A549 (cell line): Measurements from ENCODE around the gene REELD1. TPM values are rescaled to one million over a fixed set of nuclear protein-coding genes. Genes with fewer than 3 reads are reported as not detected.

Experiments used
- ATAC-seq, 2 experiments: fragments of 200-7000 bp in 1 of 2; fragments of >200 bp in 1 of 2; cut with Nextera tagmentation in 1 of 2; cut with Tn5 transposase in 1 of 2; 3 replicates each; pipeline versions ENCODE4 v1.8.0 to v1.9.1; 2018 to 2020; ENCODE audit warnings: mild to moderate bottlenecking in 1 of 2, moderate library complexity in 1 of 2
- CTCF ChIA-PET: fragments of 300-600 bp; sonication (Branson Sonifier 250); formaldehyde crosslinking; extraction: SDS; loops from one replicate; lab custom pipeline; 2021; ENCODE audit warnings: antibody characterized with exemption, inconsistent platforms; lab: Yijun Ruan, JAX
- POLR2A ChIA-PET: fragments of 350-600 bp; formaldehyde crosslinking; extraction: SDS; loops from one replicate; lab custom pipeline; 2021; ENCODE audit warnings: antibody characterized with exemption, inconsistent platforms; lab: Yijun Ruan, JAX
- DNase-seq, 2 experiments: peaks; one replicate each; pipeline versions ENCODE4 v3.0.0 to v3.0.0-alpha.2; 2011 to 2016; ENCODE audit warnings: low read depth in 1 of 2, low spot score in 1 of 2
- FAIRE-seq: peaks from 2 replicates; lab custom pipeline; 2011; peaks lifted over from hg19 to GRCh38; lab: Jason Lieb, UNC
- H3K27ac ChIP-seq, 2 experiments: fragments of >200 bp; sonication (Bioruptor Twin); formaldehyde crosslinking; 3 replicates each; pipeline ENCODE4 v1.5.1; 2016 to 2017
- H3K4me1 ChIP-seq: fragments of >200 bp; sonication (Bioruptor Twin); formaldehyde crosslinking; 3 replicates; pipeline ENCODE4 v1.6.1; 2016
- H3K4me2 ChIP-seq: fragments of >200 bp; sonication (Bioruptor Twin); formaldehyde crosslinking; 3 replicates; pipeline ENCODE4 v1.6.1; 2016
- H3K4me3 ChIP-seq: fragments of >200 bp; sonication (Bioruptor Twin); formaldehyde crosslinking; 3 replicates; pipeline ENCODE4 v1.5.1; 2016
- H3K9me3 ChIP-seq: fragments of >200 bp; sonication (Bioruptor Twin); formaldehyde crosslinking; 3 replicates; pipeline ENCODE4 v1.6.1; 2016
- ATOH8 ChIP-seq: fragments of 250-450 bp; sonication (Bioruptor Pico); IDR thresholded peaks from 2 replicates; pipeline ENCODE4 v1.5.0; 2020; ENCODE audit warnings: low read depth, mild to moderate bottlenecking, moderate library complexity
- BHLHE40 ChIP-seq: IDR thresholded peaks from 2 replicates; pipeline ENCODE4 v1.6.1; 2012; ENCODE audit warnings: low read depth, low read length, inconsistent platforms
- CBX8 ChIP-seq: fragments of 200-600 bp; sonication (generic); IDR thresholded peaks from 2 replicates; pipeline ENCODE4 v1.6.1; 2016
- EP300 ChIP-seq, 2 experiments: fragments of >200 bp; sonication (Bioruptor Twin); formaldehyde crosslinking; IDR thresholded peaks; 2 replicates in 1 of 2; 3 replicates in 1 of 2; pipeline ENCODE4 v1.6.1; 2016 to 2017
- FOSB ChIP-seq: fragments of 250-450 bp; sonication (Bioruptor Pico); IDR thresholded peaks from 2 replicates; pipeline ENCODE4 v1.5.0; 2020; ENCODE audit warnings: mild to moderate bottlenecking, moderate library complexity
- HDAC2 ChIP-seq: fragments of 200-600 bp; sonication (generic); IDR thresholded peaks from 2 replicates; pipeline ENCODE4 v1.6.1; 2016
- HOXB5 ChIP-seq: fragments of 250-450 bp; sonication (Bioruptor Pico); IDR thresholded peaks from 2 replicates; pipeline ENCODE4 v1.5.0; 2020; ENCODE audit warnings: mild to moderate bottlenecking, moderate library complexity
- JUNB ChIP-seq: fragments of >200 bp; sonication (Bioruptor Twin); formaldehyde crosslinking; IDR thresholded peaks from 2 replicates; pipeline ENCODE4 v1.6.1; 2016
- MAX ChIP-seq: IDR thresholded peaks from 2 replicates; pipeline ENCODE4 v1.6.1; 2012
- NPAS2 ChIP-seq: fragments of 250-450 bp; sonication (Bioruptor Pico); IDR thresholded peaks from 2 replicates; pipeline ENCODE4 v1.8.0; 2022; ENCODE audit warnings: mild to moderate bottlenecking, moderate library complexity, borderline replicate concordance
- RAD21 ChIP-seq, 2 experiments: fragments of >200 bp in 1 of 2; sonication (Bioruptor Twin) in 1 of 2; formaldehyde crosslinking in 1 of 2; IDR thresholded peaks in 1 of 2; conservative IDR thresholded peaks in 1 of 2; 2 replicates in 1 of 2; 3 replicates in 1 of 2; pipeline ENCODE4 v1.6.1; 2012 to 2018; ENCODE audit warnings: inconsistent platforms in 1 of 2
- RCOR1 ChIP-seq: fragments of 150-350 bp; IDR thresholded peaks from 2 replicates; pipeline ENCODE4 v1.6.1; 2014; ENCODE audit warnings: antibody characterized with exemption, low read length, low read depth
- ZC3H11A ChIP-seq: fragments of 450-650 bp; IDR thresholded peaks from 2 replicates; pipeline ENCODE4 v1.6.1; 2014; ENCODE audit warnings: antibody characterized with exemption, mild to moderate bottlenecking
- polyA plus RNA-seq, 4 experiments: library from polyadenylated mRNA; depleted of rRNA in 3 of 4; stranded (reverse); fragments of >200 nt; fragmentation: RNase III in 1 of 4; extraction: RNeasy Plus Mini Kit Qiagen cat#74134 plus additional on column Dnase treatment in 1 of 4; gene quantifications; 2 replicates in 3 of 4; 3 replicates in 1 of 4; pipeline ENCODE4 v1.2.3, GENCODE V29; 2011 to 2017
- TF ChIP-seq, protein P1 (sequence below): fragments of 200-600 bp; sonication (generic); IDR thresholded peaks from 2 replicates; pipeline ENCODE4 v1.6.1; 2016; ENCODE audit warnings: antibody characterized with exemption, mild to moderate bottlenecking, moderate library complexity
- TF ChIP-seq, protein P2 (sequence below): fragments of >200 bp; sonication (Bioruptor Twin); formaldehyde crosslinking; IDR thresholded peaks from 3 replicates; pipeline ENCODE4 v1.5.1; 2016
- TF ChIP-seq, protein P3 (sequence below): fragments of 250-450 bp; sonication (Bioruptor Pico); IDR thresholded peaks from 2 replicates; pipeline ENCODE4 v1.5.0; 2021; ENCODE audit warnings: mild to moderate bottlenecking, moderate library complexity, borderline replicate concordance
- TF ChIP-seq, protein P4 (sequence below): IDR thresholded peaks from 2 replicates; pipeline ENCODE4 v1.6.1; 2012; ENCODE audit warnings: low read depth, borderline replicate concordance

Gene REELD1
- polyA plus RNA-seq, 2 of the 4 experiments (the other 2 are of a cell fraction), result 0.04 TPM; not detected in 1

DNA sequence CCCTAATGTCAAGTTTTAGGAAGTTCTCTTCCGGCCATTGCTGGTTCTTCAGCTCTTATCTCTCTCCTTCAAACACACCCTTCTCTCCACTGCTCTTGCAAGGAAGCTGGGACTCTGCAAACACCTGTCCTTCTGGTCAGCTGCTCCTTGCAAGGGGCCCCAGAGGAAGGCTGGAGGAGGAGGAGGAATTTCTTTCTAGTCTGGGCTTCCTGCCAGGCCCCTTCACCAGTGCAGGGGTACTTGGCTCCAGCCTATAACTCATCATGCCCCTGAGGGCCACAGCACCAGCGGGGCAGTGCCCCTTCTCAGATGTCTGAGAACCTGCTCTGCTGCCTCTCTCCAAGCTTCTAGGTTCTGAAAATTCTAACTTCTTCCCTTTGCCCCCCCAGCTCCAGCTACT is 46.7 kb downstream of the REELD1 start (continued):
- TF ChIP-seq, protein P1, sequence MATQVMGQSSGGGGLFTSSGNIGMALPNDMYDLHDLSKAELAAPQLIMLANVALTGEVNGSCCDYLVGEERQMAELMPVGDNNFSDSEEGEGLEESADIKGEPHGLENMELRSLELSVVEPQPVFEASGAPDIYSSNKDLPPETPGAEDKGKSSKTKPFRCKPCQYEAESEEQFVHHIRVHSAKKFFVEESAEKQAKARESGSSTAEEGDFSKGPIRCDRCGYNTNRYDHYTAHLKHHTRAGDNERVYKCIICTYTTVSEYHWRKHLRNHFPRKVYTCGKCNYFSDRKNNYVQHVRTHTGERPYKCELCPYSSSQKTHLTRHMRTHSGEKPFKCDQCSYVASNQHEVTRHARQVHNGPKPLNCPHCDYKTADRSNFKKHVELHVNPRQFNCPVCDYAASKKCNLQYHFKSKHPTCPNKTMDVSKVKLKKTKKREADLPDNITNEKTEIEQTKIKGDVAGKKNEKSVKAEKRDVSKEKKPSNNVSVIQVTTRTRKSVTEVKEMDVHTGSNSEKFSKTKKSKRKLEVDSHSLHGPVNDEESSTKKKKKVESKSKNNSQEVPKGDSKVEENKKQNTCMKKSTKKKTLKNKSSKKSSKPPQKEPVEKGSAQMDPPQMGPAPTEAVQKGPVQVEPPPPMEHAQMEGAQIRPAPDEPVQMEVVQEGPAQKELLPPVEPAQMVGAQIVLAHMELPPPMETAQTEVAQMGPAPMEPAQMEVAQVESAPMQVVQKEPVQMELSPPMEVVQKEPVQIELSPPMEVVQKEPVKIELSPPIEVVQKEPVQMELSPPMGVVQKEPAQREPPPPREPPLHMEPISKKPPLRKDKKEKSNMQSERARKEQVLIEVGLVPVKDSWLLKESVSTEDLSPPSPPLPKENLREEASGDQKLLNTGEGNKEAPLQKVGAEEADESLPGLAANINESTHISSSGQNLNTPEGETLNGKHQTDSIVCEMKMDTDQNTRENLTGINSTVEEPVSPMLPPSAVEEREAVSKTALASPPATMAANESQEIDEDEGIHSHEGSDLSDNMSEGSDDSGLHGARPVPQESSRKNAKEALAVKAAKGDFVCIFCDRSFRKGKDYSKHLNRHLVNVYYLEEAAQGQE, result no peak

- no peak for ATAC-seq
- CTCF ChIA-PET, result no interaction called here
- no peak for FAIRE-seq
Observed at GRCh38 chr4:146263793-146264192, 49.5 kb downstream of the REELD1 start.

More at GRCh38 chr4:146263793-146264192, 49.5 kb downstream of the REELD1 start:
- Histone ChIP-seq H3K27ac (no peak overlapping the region), H3K9me3 (no peaks in the 10 kb centered on the region), H3K4me3 (no peak overlapping the region), H3K4me1 (no peaks in the 10 kb centered on the region), H3K4me2 (no peak overlapping the region)
- no peak for TF ChIP-seq BHLHE40
- no peak for TF ChIP-seq RCOR1
- TF ChIP-seq ATOH8 (CRISPR knock-in tag), result no peak
- TF ChIP-seq HOXB5 (CRISPR knock-in tag), result no peak
- TF ChIP-seq HDAC2, result no peak
- TF ChIP-seq EP300 (IDR thresholded peaks at IDR 0.05), result no peak
- TF ChIP-seq RAD21 (conservative IDR thresholded peaks at IDR 0.05 in 1 of 2, IDR thresholded peaks at IDR 0.05 in 1 of 2), result no peak
- TF ChIP-seq MAX, result no peak
- TF ChIP-seq, protein P2, sequence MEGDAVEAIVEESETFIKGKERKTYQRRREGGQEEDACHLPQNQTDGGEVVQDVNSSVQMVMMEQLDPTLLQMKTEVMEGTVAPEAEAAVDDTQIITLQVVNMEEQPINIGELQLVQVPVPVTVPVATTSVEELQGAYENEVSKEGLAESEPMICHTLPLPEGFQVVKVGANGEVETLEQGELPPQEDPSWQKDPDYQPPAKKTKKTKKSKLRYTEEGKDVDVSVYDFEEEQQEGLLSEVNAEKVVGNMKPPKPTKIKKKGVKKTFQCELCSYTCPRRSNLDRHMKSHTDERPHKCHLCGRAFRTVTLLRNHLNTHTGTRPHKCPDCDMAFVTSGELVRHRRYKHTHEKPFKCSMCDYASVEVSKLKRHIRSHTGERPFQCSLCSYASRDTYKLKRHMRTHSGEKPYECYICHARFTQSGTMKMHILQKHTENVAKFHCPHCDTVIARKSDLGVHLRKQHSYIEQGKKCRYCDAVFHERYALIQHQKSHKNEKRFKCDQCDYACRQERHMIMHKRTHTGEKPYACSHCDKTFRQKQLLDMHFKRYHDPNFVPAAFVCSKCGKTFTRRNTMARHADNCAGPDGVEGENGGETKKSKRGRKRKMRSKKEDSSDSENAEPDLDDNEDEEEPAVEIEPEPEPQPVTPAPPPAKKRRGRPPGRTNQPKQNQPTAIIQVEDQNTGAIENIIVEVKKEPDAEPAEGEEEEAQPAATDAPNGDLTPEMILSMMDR, result no peak
- no peak for TF ChIP-seq ZC3H11A
- TF ChIP-seq FOSB, result no peak
- TF ChIP-seq, protein P3, sequence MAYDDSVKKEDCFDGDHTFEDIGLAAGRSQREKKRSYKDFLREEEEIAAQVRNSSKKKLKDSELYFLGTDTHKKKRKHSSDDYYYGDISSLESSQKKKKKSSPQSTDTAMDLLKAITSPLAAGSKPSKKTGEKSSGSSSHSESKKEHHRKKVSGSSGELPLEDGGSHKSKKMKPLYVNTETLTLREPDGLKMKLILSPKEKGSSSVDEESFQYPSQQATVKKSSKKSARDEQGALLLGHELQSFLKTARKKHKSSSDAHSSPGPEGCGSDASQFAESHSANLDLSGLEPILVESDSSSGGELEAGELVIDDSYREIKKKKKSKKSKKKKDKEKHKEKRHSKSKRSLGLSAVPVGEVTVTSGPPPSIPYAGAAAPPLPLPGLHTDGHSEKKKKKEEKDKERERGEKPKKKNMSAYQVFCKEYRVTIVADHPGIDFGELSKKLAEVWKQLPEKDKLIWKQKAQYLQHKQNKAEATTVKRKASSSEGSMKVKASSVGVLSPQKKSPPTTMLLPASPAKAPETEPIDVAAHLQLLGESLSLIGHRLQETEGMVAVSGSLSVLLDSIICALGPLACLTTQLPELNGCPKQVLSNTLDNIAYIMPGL (CRISPR knock-in tag), result no peak
- TF ChIP-seq, protein P4, sequence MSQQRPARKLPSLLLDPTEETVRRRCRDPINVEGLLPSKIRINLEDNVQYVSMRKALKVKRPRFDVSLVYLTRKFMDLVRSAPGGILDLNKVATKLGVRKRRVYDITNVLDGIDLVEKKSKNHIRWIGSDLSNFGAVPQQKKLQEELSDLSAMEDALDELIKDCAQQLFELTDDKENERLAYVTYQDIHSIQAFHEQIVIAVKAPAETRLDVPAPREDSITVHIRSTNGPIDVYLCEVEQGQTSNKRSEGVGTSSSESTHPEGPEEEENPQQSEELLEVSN, result no peak
- TF ChIP-seq NPAS2 (CRISPR knock-in tag), result no peak
- no peak for TF ChIP-seq CBX8
- no peak for TF ChIP-seq JUNB
- POLR2A ChIA-PET, result no interaction called here
- no peak for DNase-seq
